Trophoblast cell (in vitro differentiated cells and primary cell): ENCODE results near the gene USP54. TPM values are rescaled to one million over a fixed set of nuclear protein-coding genes. Genes with fewer than 3 reads are reported as not detected.
A peak's percentile ranks its signal among the peaks of the same experiment; 100 is the strongest.

Source experiments
- DNase-seq, 2 donors: peaks; one replicate each; pipeline ENCODE4 v3.0.0-alpha.2; 2016
- H2AFZ ChIP-seq: 2 replicates; pipeline ENCODE4 v1.6.1; 2013; ENCODE audit warnings: low read length, moderate library complexity, mild to moderate bottlenecking; ENCODE audit not compliant: insufficient read depth, poor library complexity
- H2AK5ac ChIP-seq: 2 replicates; pipeline ENCODE4 v1.6.1; 2013; ENCODE audit warnings: mild to moderate bottlenecking, low read length
- H2BK120ac ChIP-seq: 2 replicates; pipeline ENCODE4 v1.6.1; 2013; ENCODE audit warnings: low read length, mild to moderate bottlenecking, moderate library complexity; ENCODE audit not compliant: insufficient read depth, poor library complexity
- H2BK12ac ChIP-seq: 2 replicates; pipeline ENCODE4 v1.6.1; 2013; ENCODE audit warnings: mild to moderate bottlenecking, low read length, moderate library complexity
- H2BK5ac ChIP-seq: 2 replicates; pipeline ENCODE4 v1.6.1; 2013; ENCODE audit warnings: low read length, low read depth, moderate library complexity, mild to moderate bottlenecking; ENCODE audit not compliant: poor library complexity
- H3K14ac ChIP-seq: 2 replicates; pipeline ENCODE4 v1.6.1; 2013; ENCODE audit warnings: mild to moderate bottlenecking, low read length
- H3K18ac ChIP-seq: 2 replicates; pipeline ENCODE4 v1.6.1; 2013; ENCODE audit warnings: mild to moderate bottlenecking, low read length
- H3K23ac ChIP-seq: 2 replicates; pipeline ENCODE4 v1.6.1; 2013; ENCODE audit warnings: low read length
- H3K27ac ChIP-seq: 2 replicates; pipeline ENCODE4 v1.5.1; 2013; ENCODE audit warnings: low read depth, mild to moderate bottlenecking, inconsistent platforms, low read length, moderate library complexity
- H3K27me3 ChIP-seq: 2 replicates; pipeline ENCODE4 v1.6.1; 2013; ENCODE audit warnings: inconsistent platforms, mild to moderate bottlenecking, low read length, moderate library complexity; ENCODE audit not compliant: insufficient read depth
- H3K36me3 ChIP-seq, 2 experiments: 1 replicate in 1 of 2; 2 replicates in 1 of 2; pipeline ENCODE4 v1.6.1; 2013; ENCODE audit warnings: low read length in 2 of 2, mild to moderate bottlenecking in 2 of 2, moderate library complexity in 1 of 2; ENCODE audit not compliant: insufficient read depth in 2 of 2, control insufficient read depth in 1 of 2
- H3K4ac ChIP-seq: 2 replicates; pipeline ENCODE4 v1.6.1; 2013; ENCODE audit warnings: low read depth, mild to moderate bottlenecking, low read length, moderate library complexity
- H3K4me1 ChIP-seq, 2 experiments: 1 replicate in 1 of 2; 2 replicates in 1 of 2; pipeline ENCODE4 v1.6.1; 2013; ENCODE audit warnings: low read length in 2 of 2, mild to moderate bottlenecking in 2 of 2, moderate library complexity in 1 of 2; ENCODE audit not compliant: insufficient read depth in 2 of 2, control insufficient read depth in 1 of 2
- H3K4me2 ChIP-seq: 2 replicates; pipeline ENCODE4 v1.6.1; 2013; ENCODE audit warnings: inconsistent platforms, mild to moderate bottlenecking, low read length, moderate library complexity
- H3K4me3 ChIP-seq: 2 replicates; pipeline ENCODE4 v1.5.1; 2013; ENCODE audit warnings: mild to moderate bottlenecking, low read depth, low read length, inconsistent platforms
- H3K79me1 ChIP-seq: one replicate; pipeline ENCODE4 v1.6.1; 2013; ENCODE audit warnings: low read length
- H3K79me2 ChIP-seq: 2 replicates; pipeline ENCODE4 v1.6.1; 2013; ENCODE audit warnings: low read length, mild to moderate bottlenecking; ENCODE audit not compliant: control insufficient read depth, insufficient read depth, poor library complexity
- H3K9ac ChIP-seq: 2 replicates; pipeline ENCODE4 v1.6.1; 2013; ENCODE audit warnings: mild to moderate bottlenecking, low read length
- H3K9me3 ChIP-seq: 2 replicates; pipeline ENCODE4 v1.6.1; 2013; ENCODE audit warnings: low read depth, mild to moderate bottlenecking, control low read depth, inconsistent platforms, low read length; ENCODE audit not compliant: insufficient read depth
- H4K12ac ChIP-seq: 2 replicates; pipeline ENCODE4 v1.6.1; 2013; ENCODE audit warnings: low read depth, mild to moderate bottlenecking, low read length, moderate library complexity
- H4K8ac ChIP-seq: 2 replicates; pipeline ENCODE4 v1.6.1; 2013; ENCODE audit warnings: low read depth, mild to moderate bottlenecking, low read length, moderate library complexity
- H4K91ac ChIP-seq: one replicate; pipeline ENCODE4 v1.6.1; 2013; ENCODE audit warnings: low read depth, mild to moderate bottlenecking, low read length, moderate library complexity
- WGBS: extraction: QIAGEN DNeasy Blood & Tissue Kit; methylation state at CpG from one replicate; pipeline ENCODE4 v1.1.7; 2013; ENCODE audit warnings: missing lambda C conversion rate; ENCODE audit not compliant: insufficient read length, insufficient coverage; ENCODE audit errors: extremely low coverage; 5-methylcytosine and 5-hydroxymethylcytosine counted together
- polyA plus RNA-seq: library from polyadenylated mRNA; stranded (reverse); fragments of 200-250 nt; gene quantifications from 2 replicates; pipeline ENCODE4 v1.2.3, GENCODE V29; 2013

The USP54 gene
- polyA plus RNA-seq: 7.0 and 7.8 TPM in 2 replicates

GRCh38 chr10:73590881-73591799 lies at the start of gene USP54:
Gene USP54 (minus strand): TSS chr10:73591342. CDS start chr10:73575658, 15,684 bp downstream.
- no peak within 1 kb of the TSS for H4K8ac ChIP-seq
- WGBS: no CpG with 5 or more reads among the region's 6 CpGs
- peak within 1 kb of the TSS; percentile 58 for H3K4me2 ChIP-seq
- H3K14ac ChIP-seq: no peak within 1 kb of the TSS
- no peak within 1 kb of the TSS for H3K9ac ChIP-seq
- no peaks in the 10 kb centered on the region for H3K27me3 ChIP-seq
- H3K36me3 ChIP-seq: no peaks in the 10 kb centered on the region
- peak in 1 of 2 donors; percentile 31 for DNase-seq
- H3K23ac ChIP-seq: no peak within 1 kb of the TSS
- H4K12ac ChIP-seq: no peak within 1 kb of the TSS
- H3K4ac ChIP-seq: no peak within 1 kb of the TSS
- H3K4me1 ChIP-seq: no peaks in the 10 kb centered on the region
- no peaks in the 10 kb centered on the region for H3K9me3 ChIP-seq
- H2AK5ac ChIP-seq: no peak within 1 kb of the TSS
- peak within 1 kb of the TSS; percentile 52 for H3K27ac ChIP-seq
- no peak within 1 kb of the TSS for H4K91ac ChIP-seq
- H2BK12ac ChIP-seq: no peak within 1 kb of the TSS
- peaks cover 1% of the 10 kb centered on the region for H3K79me1 ChIP-seq
- no peak within 1 kb of the TSS for H2AFZ ChIP-seq
- peak within 1 kb of the TSS; percentile 46 for H2BK120ac ChIP-seq
- H2BK5ac ChIP-seq: peak within 1 kb of the TSS; percentile 44
- no peaks in the 10 kb centered on the region for H3K79me2 ChIP-seq
- no peak within 1 kb of the TSS for H3K18ac ChIP-seq
- no peak within 1 kb of the TSS for H3K4me3 ChIP-seq

- no peak for DNase-seq
- Histone ChIP-seq H3K27ac (no peak overlapping the region), H2BK12ac (no peak overlapping the region), H3K23ac (no peak overlapping the region), H3K27me3 (no peaks in the 10 kb centered on the region), H2BK120ac (no peak overlapping the region), H4K8ac (no peak overlapping the region), H3K9me3 (no peaks in the 10 kb centered on the region), H3K79me1 (peaks cover 10% of the 10 kb centered on the region), H3K4me3 (no peak overlapping the region), H3K36me3 (peaks cover 2% of the 10 kb centered on the region in 2 experiments), H2AK5ac (no peak overlapping the region), H3K18ac (no peak overlapping the region), H3K14ac (no peak overlapping the region), H2BK5ac (no peak overlapping the region), H3K4ac (no peak overlapping the region), H3K4me1 (peaks cover 11 to 18% of the 10 kb centered on the region in 2 experiments), H2AFZ (no peak overlapping the region), H4K91ac (no peak overlapping the region), H4K12ac (no peak overlapping the region), H3K79me2 (peaks cover 3% of the 10 kb centered on the region), H3K4me2 (peak overlapping the region; percentile 14), H3K9ac (no peak overlapping the region)
- no CpG with 5 or more reads among the region's 3 CpGs for WGBS
Observed at GRCh38 chr10:73639286-73639685, 48.1 kb upstream of the USP54 start.

GRCh38 chr10:73635781-73636180 lies 44.6 kb upstream of the USP54 start:
- H3K23ac ChIP-seq: no peak overlapping the region
- H3K14ac ChIP-seq: no peak overlapping the region
- no peak overlapping the region for H3K18ac ChIP-seq
- no peak for DNase-seq
- no peak overlapping the region for H2AK5ac ChIP-seq
- peaks cover 3% of the 10 kb centered on the region in 2 experiments for H3K36me3 ChIP-seq
- H2AFZ ChIP-seq: no peak overlapping the region
- no peak overlapping the region for H3K4me3 ChIP-seq
- H4K12ac ChIP-seq: no peak overlapping the region
- H3K79me2 ChIP-seq: no peaks in the 10 kb centered on the region
- no peaks in the 10 kb centered on the region for H3K9me3 ChIP-seq
- no CpG with 5 or more reads among the region's 1 CpG for WGBS
- H3K4me2 ChIP-seq: no peak overlapping the region
- H3K9ac ChIP-seq: no peak overlapping the region
- no peaks in the 10 kb centered on the region for H3K27me3 ChIP-seq
- no peak overlapping the region for H3K27ac ChIP-seq
- no peak overlapping the region for H2BK12ac ChIP-seq
- H3K4me1 ChIP-seq: peaks cover 0 to 4% of the 10 kb centered on the region in 2 experiments
- no peak overlapping the region for H4K91ac ChIP-seq
- H3K4ac ChIP-seq: no peak overlapping the region
- H2BK5ac ChIP-seq: no peak overlapping the region
- H2BK120ac ChIP-seq: no peak overlapping the region
- H4K8ac ChIP-seq: no peak overlapping the region
- H3K79me1 ChIP-seq: peaks cover 2% of the 10 kb centered on the region

- no peak overlapping the region for H2AFZ ChIP-seq
- no peak overlapping the region for H3K27ac ChIP-seq
- peaks cover 3% of the 10 kb centered on the region in 2 experiments for H3K36me3 ChIP-seq
- H2AK5ac ChIP-seq: no peak overlapping the region
- H2BK12ac ChIP-seq: no peak overlapping the region
- WGBS: no CpG with 5 or more reads among the region's 5 CpGs
- no peak for DNase-seq
- no peaks in the 10 kb centered on the region for H3K79me2 ChIP-seq
- no peak overlapping the region for H2BK120ac ChIP-seq
- no peaks in the 10 kb centered on the region for H3K4me1 ChIP-seq
- no peak overlapping the region for H4K8ac ChIP-seq
- no peak overlapping the region for H3K4ac ChIP-seq
- no peak overlapping the region for H3K4me2 ChIP-seq
- H3K4me3 ChIP-seq: no peak overlapping the region
- H3K23ac ChIP-seq: no peak overlapping the region
- H3K9ac ChIP-seq: no peak overlapping the region
- no peak overlapping the region for H4K12ac ChIP-seq
- no peak overlapping the region for H4K91ac ChIP-seq
- no peak overlapping the region for H2BK5ac ChIP-seq
- H3K9me3 ChIP-seq: no peaks in the 10 kb centered on the region
- no peak overlapping the region for H3K18ac ChIP-seq
- H3K27me3 ChIP-seq: no peaks in the 10 kb centered on the region
- no peak overlapping the region for H3K14ac ChIP-seq
- no peaks in the 10 kb centered on the region for H3K79me1 ChIP-seq
Observed at GRCh38 chr10:73634421-73634820, 43.3 kb upstream of the USP54 start.
